Liver (tissue), 3 donors: ENCODE results near the gene CAPN10.
A peak's percentile ranks its signal among the peaks of the same experiment; 100 is the strongest.

ENCODE experiments used
- GABPA ChIP-seq, 2 donors: IDR thresholded peaks in 1 of 2; conservative IDR thresholded peaks in 1 of 2; 2 replicates each; pipeline ENCODE4 v1.6.1; 2016; ENCODE audit warnings: antibody characterized with exemption in 2 of 2, mild to moderate bottlenecking in 1 of 2, moderate library complexity in 1 of 2
- TF ChIP-seq, protein P1 (sequence below): fragments of 150-350 bp; IDR thresholded peaks from 2 replicates; pipeline ENCODE4 v1.5.1; 2017; ENCODE audit warnings: improper control_type of control experiment, low read depth, low read length; ENCODE audit not compliant: missing input control
- donor health status: healthy.
- donor health status: healthy.

DNA sequence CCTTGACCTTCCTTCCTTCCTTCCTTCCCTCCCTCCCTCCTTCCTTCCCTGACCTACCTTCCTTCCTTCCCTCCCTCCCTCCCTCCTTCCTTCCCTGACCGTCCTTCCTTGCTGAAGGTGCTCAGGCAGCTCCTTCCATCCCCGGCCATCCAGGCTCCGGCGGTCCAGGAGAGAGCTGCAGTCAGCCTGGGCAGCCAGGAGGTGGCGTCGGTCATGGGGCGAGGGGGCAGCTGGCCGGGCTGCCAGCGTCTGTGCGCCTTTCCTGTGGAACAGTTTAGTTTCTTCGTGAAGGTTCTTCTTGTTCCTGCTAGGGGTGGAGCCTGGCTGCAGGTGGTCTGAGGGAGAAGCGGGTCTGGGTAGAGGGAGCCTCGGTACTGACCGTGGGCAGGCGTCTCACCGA lies 54.4 kb downstream of the CAPN10 start:
- TF ChIP-seq, protein P1, sequence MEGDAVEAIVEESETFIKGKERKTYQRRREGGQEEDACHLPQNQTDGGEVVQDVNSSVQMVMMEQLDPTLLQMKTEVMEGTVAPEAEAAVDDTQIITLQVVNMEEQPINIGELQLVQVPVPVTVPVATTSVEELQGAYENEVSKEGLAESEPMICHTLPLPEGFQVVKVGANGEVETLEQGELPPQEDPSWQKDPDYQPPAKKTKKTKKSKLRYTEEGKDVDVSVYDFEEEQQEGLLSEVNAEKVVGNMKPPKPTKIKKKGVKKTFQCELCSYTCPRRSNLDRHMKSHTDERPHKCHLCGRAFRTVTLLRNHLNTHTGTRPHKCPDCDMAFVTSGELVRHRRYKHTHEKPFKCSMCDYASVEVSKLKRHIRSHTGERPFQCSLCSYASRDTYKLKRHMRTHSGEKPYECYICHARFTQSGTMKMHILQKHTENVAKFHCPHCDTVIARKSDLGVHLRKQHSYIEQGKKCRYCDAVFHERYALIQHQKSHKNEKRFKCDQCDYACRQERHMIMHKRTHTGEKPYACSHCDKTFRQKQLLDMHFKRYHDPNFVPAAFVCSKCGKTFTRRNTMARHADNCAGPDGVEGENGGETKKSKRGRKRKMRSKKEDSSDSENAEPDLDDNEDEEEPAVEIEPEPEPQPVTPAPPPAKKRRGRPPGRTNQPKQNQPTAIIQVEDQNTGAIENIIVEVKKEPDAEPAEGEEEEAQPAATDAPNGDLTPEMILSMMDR = peak; percentile 54
- no peak for TF ChIP-seq GABPA (IDR thresholded peaks at IDR 0.05 in 1 of 2, conservative IDR thresholded peaks at IDR 0.05 in 1 of 2)
